Stimulated activated CD4-positive, alpha-beta T cell treated with anti-CD3 and anti-CD28 coated beads, Interleukin-2, amount 100 ng/mL, for 48 hours (primary cell): ENCODE results near the gene DPF1.
"Not testable (repeated sequence)": the region's sequence is repeated elsewhere in the genome, so short reads cannot be mapped to it uniquely, and the experiment has no call there.

ENCODE experiments used
- DNase-seq, 2 donors: peaks; one replicate each; pipeline ENCODE4 v3.0.0-alpha.2; 2020

DPF1 gene

GRCh38 chr19:38250428-38250820, 26.4 kb upstream of the DPF1 start:
- no peak for DNase-seq

GRCh38 chr19:38248421-38248820, 24.4 kb upstream of the DPF1 start:
- no peak for DNase-seq

GRCh38 chr19:38247734-38248268, 23.8 kb upstream of the DPF1 start:
- no peak for DNase-seq

GRCh38 chr19:38247126-38247525, 23.1 kb upstream of the DPF1 start:
- DNase-seq = no peak

GRCh38 chr19:38245826-38246498, 21.9 kb upstream of the DPF1 start:
- no peak for DNase-seq

GRCh38 chr19:38243279-38243673, 19.3 kb upstream of the DPF1 start:
- no peak for DNase-seq

GRCh38 chr19:38239816-38240215, 15.8 kb upstream of the DPF1 start:
- DNase-seq = no peak

GRCh38 chr19:38234615-38235014, 10.6 kb upstream of the DPF1 start:
- no peak for DNase-seq

- peak; percentile 86 to 88 for DNase-seq
Observed at GRCh38 chr19:38233740-38234251, 9.8 kb upstream of the DPF1 start.

- DNase-seq = no peak
Observed at GRCh38 chr19:38231918-38232317, 7.9 kb upstream of the DPF1 start.

- DNase-seq = not testable (repeated sequence)
Observed at GRCh38 chr19:38230506-38231133, 6.6 kb upstream of the DPF1 start.

GRCh38 chr19:38229585-38230073, 5.6 kb upstream of the DPF1 start:
- DNase-seq = peak; percentile 63 to 74

- no peak for DNase-seq
Observed at GRCh38 chr19:38228491-38229439, 4.7 kb upstream of the DPF1 start.

- no peak for DNase-seq
Observed at GRCh38 chr19:38228005-38228377, 4.0 kb upstream of the DPF1 start.

GRCh38 chr19:38227287-38228004, 3.4 kb upstream of the DPF1 start:
- no peak for DNase-seq

- DNase-seq = not testable (repeated sequence)
Observed at GRCh38 chr19:38224863-38225218, 819 bp upstream of the DPF1 start.

- no peak for DNase-seq
Observed at GRCh38 chr19:38223617-38224013, 407 bp downstream of the DPF1 start.

GRCh38 chr19:38223119-38223523, 901 bp downstream of the DPF1 start:
- no peak for DNase-seq

- no peak for DNase-seq
Observed at GRCh38 chr19:38221919-38222830, 1.8 kb downstream of the DPF1 start.

- DNase-seq = no peak
Observed at GRCh38 chr19:38221421-38221820, 2.6 kb downstream of the DPF1 start.

GRCh38 chr19:38219221-38219620, 4.8 kb downstream of the DPF1 start:
- no peak for DNase-seq
